NCI-H2029 treated with DMSO at 0.1 percent for 48 hours (cell line): ENCODE results near the gene FNBP1L.
A peak's percentile ranks its signal among the peaks of the same experiment; 100 is the strongest.
"Not testable (repeated sequence)": the region's sequence is repeated elsewhere in the genome, so short reads cannot be mapped to it uniquely, and the experiment has no call there.

ENCODE experiments used
- DNase-seq: peaks from one replicate; lab custom pipeline; 2025; lab: John Stamatoyannopoulos, UW

The FNBP1L gene

DNA sequence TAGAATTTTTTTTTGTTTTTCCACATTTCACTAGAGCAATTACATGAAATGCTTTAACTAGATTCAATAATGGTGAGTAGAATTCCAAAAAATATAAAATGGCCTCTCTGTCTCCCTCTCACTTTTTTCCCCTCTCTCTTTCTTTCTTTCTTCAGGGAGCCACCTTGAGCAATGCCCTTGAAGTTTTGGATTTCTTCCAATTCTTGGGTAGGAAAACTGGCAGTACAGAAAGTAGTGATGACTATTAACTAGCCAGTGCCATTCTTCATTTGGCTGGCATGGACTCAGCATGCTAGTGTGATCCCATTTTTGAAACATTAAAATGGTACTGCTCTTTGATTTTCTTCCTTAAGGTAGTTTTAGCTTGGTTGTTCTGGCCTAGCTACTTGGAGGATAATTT is 4.5 kb upstream of the FNBP1L start:
- no peak for DNase-seq

DNA sequence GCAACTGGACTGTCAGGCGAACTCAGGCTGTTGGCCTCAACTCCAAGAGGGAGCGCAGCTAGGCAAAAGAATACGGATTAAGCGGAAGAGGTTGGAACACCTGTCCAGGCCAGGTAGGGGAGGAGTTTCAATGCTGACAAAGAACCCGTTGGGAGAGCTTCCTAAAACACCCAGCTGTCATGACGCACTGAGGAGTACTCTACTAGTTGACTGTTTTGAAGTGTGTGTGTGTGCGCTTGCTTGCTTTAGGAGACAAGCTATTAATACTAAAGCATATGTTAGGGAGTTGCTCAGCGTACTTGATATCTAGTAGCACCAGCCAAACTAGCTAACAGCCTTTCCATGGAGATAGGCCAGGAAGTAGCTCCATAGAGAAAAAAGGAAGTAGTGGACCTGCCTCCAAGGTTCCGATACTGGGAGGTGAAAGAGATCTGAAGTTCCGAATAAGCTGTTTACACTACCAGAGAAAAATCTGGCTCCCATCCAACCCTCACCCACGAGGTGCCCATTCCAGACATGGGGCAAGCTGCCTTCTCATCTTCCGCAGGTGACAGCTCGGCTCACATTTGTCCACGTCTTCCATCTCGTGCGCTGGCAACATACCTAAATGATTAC is 974 bp upstream of the FNBP1L start:
- peak; percentile 95 for DNase-seq

DNA sequence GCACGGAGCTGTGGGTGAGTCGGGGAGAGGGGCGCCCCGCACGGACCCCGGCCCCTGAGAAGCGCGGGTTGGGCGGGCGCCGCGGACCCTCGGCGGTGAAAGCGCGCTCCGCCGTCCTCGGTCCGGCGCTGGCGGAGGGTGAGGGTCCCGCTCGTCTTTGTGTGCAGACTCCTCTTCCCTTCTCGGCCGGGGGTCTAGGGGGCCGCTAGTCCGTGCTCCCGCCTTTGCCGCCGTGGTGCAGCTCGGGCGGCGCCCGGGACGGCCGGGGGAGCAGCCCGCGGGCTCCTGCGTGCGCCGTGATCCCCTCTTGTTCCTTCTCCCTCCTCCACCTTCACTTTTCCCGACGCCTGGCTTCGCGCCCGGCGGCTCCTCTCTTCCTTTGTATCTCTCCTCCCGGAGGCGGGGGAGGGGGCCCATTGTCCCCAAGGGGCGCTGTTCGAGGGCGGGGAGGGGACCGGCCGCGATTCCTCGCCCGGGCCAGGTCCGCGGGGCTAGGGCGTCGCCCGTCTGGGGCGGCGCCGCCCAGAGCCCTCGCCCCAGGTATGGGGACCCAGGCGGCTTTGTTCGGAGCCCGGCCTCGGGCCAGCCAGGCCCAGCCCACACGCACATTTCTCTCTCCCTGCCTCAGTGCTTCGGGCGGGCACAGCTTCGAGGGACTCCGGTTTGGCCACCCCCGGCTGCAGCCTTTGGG is 519 bp downstream of the FNBP1L start:
- DNase-seq: peak; percentile 78

DNA sequence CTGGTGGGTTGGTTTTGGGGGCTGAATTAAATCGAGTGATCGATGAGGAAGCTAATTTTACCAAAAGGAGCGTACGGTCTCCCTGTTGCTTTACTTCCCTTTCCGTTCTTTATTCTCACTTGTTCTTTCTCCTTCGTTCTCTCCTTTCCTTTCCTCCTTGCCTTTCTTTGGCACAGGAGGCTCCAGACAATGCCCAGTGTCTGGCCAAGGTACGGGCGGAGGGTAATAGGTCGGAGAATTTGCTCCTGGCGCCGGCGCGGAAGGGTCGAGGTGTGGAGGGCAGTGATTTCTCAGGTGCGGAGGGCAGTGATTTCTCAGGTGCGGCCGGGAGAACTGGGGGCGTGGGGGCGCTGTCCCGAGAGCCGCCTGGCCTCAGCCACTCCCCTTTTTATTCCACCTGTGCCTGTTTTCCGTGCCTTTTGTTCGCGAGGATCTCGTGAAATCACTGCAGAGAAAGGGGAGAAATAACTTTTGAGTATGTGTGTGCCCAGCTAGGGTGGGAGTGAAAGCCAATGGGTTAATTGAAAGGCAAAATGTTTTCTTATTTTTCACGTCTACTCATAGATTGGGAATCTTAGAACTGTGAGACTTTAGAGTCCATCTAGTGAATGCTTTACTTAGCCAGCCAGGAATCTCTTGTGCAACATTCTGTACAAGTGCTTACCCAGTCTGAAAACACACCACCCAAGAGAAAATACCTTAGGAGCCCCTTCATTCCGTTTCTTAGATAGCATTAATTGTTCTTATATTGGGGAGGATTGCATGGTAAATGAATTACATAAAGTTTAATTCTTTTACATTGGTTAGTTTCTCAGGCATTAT is 1.3 kb downstream of the FNBP1L start:
- DNase-seq: peak; percentile 78

DNA sequence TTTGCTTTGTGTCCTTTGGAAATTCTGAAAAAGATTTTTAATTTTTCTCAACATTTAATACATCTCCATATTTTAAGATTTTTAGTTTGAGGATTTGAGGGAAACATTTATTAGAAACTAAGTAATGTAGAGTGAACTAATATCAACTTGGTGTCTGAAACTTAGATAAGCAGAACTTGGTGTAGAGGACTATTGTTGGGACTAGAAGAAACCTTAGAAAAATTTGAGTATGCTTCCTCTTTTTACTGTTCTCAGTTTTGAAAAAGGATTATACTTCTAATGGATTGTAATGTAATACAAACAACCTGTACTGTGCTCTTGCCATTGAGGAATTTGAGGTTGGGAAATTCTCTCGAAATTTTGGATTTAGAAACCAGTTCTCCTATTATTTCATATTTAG is 2.4 kb downstream of the FNBP1L start:
- DNase-seq: no peak

DNA sequence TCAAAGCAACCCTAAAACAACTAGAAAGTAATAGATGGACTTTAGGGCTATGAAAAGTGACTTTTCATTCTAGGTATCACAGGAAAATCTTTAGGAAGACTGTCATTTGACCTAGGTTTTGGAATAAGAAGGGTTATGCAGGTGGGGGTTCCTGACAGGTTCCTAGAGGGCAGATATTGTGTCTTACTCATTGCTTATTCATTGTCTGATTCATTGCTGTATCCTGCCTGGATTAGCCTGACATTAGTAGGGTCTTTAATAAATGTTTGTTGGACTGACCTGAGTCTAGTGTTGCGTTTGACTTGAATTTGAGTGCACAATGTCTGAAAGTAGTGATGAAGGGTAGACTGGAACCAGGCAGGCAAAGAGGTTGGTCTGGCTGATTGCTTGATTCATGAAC is 6.0 kb downstream of the FNBP1L start:
- no peak for DNase-seq

DNA sequence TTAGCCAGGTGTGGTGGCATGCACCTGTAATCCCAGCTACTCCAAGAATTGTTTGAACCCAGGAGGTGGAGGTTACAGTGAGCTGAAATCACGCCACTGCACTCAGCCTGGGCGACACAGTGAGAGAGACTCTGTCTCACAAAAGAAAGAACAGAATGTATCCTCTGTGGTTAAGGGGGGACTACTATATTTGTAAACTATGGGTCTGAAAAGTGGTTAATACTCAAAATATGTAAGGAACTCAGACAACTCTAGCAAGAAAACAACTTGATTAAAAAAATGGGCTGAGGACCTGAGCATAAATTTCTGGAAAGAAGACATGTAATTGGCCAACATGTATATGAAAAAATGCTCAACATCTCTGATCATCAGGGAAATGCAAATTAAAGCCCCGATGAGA is 11.2 kb downstream of the FNBP1L start:
- DNase-seq: no peak

DNA sequence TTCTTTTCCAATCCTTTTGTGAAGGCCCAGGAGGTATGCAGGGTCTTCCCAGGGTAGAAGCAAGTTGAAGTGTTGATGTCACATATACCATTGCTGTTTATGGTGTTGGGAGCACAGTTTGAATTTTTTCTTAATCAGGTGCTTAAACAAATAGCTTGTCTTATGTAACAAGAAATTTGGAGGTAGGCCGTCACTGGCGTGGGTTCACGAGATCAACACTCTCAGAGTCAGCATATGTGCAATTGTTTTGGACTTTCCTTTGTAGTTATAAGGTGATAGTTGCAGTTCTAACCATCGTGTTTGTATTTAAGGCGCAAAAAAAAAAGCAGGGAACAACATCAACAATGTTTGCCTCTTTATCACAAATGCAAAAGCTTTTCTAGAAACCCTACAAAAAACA is 13.3 kb downstream of the FNBP1L start:
- DNase-seq: no peak

DNA sequence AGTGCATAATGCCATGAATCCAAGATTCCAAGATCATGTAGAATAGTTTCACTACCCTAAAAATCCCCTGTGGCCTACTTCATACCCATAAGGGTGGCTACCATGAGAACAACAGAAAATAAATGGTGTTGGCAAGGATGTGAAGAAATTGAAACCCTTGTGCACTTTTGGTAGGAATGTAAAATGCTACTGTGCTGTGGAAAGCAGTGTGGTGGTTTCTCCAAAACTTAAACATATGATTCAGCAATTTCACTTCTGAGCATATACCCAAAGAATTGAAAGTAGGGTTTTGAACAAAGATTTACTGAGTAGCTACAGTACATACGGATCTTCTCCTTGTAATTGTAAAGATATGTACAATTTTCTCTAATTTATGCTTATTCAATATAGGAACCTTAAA is 16.0 kb downstream of the FNBP1L start:
- no peak for DNase-seq

DNA sequence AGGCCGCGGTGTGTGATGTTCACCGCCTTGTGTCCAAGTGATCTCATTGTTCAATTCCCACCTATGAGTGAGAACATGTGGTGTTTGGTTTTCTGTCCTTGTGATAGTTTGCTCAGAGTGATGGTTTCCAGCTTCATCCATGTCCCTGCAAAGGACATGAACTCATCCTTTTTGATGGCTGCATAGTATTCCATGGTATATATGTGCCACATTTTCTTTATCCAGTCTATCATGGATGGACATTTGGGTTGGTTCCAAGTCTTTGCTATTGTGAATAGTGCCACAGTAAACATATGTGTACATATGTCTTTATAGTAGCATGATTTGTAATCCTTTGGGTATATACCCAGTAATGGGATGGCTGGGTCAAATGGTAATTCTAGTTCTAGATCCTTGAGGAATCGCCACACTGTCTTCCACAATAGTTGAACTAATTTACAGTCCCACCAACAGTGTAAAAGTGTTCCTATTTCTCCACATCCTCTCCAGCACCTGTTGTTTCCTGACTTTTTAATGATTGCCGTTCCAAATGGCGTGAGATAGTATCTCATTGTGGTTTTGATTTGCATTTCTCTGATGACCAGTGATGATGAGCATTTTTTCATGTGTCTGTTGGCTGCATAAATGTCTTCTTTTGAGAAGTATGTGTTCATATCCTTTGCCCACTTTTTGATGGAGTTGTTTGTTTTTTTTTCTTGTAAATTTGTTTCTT is 17.6 kb downstream of the FNBP1L start:
- DNase-seq: not testable (repeated sequence)

DNA sequence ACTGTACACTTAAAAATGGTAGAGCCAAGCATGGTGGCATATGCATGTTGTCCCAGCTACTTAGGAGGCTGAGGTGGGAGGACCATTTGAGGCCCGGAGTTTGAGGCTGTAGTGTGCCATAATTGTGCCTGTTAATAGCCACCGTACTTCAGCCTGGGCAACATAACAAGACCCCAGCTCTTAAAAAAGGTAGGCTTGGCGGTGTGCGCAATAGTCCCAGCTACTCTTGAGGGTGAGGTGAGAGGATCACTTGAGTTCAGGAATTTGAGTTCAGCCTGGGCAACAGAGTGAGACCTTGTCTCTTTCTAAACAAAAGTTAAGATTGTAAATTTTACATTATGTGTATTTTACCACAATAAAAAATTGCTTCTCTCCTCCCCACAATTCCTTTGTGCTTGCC is 19.7 kb downstream of the FNBP1L start:
- DNase-seq: no peak

DNA sequence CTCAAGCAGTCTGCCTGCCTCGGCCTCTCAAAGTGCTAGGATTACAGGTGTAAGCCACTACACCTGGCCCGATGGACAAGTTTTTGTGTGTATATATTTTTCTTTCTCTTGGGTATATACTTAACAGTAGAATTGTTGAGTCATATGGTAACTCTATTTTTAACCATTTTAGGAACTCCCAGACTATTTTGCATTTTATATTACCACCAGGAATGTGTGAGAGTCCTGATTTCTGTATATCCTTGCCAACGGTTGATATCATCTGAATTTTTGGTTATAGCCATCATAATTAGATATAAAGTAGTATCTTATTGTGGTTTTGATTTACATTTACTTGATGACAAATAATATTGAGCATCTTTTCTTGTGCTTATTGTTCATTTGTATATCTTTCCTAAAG is 20.7 kb downstream of the FNBP1L start:
- DNase-seq: no peak

DNA sequence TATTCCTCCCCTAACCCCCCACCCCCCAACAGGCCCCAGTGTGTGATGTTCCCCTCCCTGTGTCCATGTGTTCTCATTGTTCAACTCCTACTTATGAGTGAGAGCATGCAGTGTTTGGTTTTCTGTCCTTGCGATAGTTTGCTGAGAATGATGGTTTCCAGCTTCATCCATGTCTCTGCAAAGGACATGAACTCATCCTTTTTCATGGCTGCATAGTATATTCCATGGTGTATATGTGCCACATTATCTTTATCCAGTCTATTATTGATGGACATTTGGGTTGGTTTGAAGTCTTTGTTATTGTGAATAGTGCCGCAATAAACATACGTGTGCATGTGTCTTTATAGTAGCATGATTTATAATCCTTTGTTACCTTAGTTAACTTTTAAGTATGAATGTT is 21.3 kb downstream of the FNBP1L start:
- not testable (repeated sequence) for DNase-seq

DNA sequence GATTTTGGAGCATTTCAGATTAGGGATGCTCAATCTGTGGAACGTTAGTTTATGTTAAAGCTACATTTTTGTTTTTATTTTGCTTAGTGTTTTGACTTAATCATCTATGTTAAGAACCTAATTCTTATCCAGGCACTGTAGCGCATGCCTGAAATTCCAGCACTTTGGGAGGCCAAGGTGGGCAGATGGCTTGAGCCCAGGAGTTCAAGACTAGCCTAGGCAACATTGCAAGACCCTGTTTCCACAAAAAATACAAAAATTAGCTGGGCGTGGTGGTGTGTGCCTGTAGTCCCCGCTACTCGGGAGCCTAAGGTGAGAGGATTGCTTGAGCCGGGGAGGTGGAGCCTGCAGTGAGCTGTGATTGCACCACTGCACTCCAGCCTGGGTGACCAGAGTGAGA is 23.4 kb downstream of the FNBP1L start:
- no peak for DNase-seq

DNA sequence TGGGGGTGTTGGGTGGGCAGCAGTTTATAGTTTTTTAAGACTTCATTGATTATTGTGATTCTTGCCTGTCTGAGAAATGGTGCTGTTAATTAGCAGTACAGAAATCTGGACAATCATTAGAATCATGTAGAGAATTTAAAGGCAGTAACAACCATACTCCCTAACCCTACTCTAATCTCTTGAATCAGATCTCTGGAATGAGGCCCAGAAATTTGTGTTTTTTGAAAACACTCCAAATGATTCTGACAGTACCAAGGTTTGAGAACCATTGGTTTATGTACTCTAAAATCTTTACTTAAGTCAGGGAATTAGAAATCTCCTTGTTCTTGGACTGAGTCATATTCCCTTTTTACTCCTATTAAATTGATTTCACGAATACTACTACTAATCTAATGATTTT is 24.0 kb downstream of the FNBP1L start:
- peak; percentile 43 for DNase-seq

DNA sequence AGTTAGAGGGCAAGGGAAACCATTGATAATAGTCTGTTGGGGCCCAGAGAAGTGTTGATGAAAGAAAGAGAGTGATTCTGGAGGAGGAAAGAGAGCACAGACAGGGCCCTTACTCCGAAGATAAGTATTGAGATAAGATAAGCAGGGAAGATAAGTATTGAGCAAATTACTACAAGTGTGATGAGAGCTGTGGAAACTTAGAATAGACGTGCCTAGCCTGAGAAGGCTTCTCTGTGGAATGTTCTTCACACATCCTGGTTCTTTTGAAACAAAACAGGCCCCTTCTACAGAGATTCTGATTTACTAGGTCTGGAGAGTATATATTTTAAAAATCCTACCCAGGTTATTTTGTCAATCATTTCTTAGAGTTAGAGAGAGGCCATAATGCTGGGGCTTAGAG is 26.4 kb downstream of the FNBP1L start:
- no peak for DNase-seq

DNA sequence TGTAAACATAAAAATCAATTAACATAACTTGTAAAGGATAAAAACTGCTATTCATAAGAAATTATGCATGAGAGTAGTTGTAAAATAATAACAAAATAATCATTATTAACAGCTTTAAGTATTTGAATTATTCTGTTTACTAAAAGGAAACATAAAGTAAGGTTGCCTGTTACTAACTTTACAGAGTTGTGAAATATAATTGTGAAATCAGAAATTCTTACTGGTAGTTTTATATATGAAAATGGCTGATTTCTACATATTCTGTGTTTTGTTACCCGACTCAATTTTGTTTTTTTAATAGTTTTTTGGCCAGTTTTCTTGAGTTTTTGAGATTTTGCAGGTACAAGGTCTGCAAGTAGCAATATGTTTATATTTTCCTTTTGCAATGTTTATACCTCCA is 27.8 kb downstream of the FNBP1L start:
- no peak for DNase-seq

DNA sequence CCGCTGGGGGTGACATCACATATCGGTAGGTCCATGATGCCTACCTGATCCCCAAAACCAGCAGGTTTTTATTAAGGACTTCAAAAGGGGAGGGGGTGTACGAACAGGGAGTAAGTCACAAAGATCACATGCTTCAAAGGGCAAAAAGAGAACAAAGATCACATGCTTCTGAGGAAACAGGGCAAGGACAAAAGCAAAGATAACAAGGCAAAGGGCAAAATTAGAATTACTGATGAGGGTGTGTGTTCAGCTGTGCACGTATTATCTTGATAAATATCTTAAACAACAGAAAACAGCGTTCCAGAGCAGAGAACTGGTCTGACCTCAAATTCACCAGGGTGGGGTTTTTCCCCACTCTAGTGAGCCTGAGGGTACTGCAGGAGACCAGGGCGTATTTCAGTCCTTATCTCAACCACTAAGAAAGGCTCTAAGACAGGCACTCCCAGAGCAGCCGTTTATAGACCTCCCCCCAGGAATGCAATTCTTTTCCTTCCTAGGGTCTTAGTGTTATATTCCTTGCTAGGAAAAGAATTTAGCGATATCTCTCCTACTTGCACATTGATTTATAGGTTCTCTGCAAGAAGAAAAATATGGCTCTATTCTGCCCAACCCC is 31.3 kb downstream of the FNBP1L start:
- not testable (repeated sequence) for DNase-seq

DNA sequence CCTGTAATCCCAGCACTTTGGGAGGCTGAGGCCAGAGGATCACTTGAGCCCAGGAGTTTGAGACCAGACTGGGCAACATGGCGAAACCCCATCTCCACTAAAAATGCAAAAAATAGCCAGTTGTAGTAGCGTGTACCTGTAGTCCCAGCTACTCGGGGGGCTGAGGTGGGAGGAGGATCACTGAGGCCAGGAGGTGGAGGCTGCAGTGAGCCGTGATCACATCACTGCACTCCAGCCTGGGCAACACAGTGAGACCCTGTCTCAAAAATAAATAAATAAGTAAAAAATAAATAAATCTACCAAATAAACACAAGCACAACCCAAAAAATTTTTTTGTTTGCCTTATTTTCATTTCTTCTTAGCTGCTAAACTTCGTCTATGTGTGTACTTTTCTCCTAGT is 34.0 kb downstream of the FNBP1L start:
- DNase-seq: not testable (repeated sequence)

DNA sequence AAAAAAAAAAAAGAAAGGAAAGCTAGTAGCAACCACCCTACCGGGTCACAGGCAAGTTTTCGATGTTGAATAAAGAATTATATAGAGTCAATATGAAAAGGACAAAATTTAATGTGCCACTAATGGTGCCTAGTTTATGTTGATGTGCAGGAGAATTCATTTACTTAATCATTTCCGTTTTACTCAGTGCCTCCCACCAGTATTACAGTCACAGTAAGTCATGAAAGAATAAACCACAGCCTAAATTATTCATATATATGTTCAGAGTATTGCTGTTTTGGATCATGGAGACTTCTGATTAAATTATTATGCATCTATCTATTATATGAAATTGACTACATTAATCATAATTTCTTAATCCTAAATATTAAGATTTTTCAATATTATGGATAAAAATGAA is 35.3 kb downstream of the FNBP1L start:
- no peak for DNase-seq

DNA sequence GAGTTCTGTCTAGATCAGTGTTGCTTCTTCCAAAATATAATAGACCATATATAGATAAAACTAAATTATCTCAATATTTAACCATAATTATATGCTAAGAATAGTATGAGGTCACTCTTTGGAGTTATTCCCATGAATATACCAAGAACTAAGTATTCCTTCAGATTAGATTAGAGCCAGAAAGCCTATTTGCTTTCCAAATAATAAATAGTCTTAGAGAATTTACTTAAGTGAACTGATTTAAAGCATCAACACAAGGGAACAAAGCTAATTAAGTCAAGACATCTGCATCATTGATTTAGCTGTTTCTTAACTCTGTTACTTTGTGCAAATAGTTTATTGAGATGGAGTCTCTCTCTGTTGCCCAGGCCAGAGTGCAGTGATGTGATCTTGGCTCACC is 35.7 kb downstream of the FNBP1L start:
- DNase-seq: no peak

DNA sequence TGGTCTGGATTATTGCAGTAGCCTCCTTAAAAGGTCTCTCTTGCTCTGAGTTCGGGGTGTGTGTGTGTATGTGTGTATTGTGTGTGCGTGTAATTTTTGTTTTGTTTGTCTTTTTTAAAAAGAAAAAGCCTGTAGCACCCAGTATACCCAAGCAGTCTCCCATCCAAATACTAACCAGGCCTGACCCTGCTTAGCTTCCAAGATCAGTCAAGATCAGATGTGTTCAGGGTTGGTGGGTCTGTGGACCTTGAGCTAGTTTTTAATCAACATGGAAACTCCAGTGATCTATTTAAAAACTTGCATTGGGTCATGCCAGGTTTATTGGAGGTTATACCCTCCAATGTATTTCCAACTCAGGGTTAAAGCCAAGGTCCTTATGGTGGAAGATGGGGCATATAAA is 40.3 kb downstream of the FNBP1L start:
- no peak for DNase-seq
